K562 (cell line): ENCODE results near the gene WWOX. TPM values are rescaled to one million over a fixed set of nuclear protein-coding genes. Genes with fewer than 3 reads are reported as not detected.

Experiments
- L3MBTL2 ChIP-seq: fragments of 450-650 bp; IDR thresholded peaks from 2 replicates; pipeline ENCODE4 v1.6.1; 2016; ENCODE audit warnings: mild to moderate bottlenecking, moderate library complexity
- ZNF586 ChIP-seq: fragments of 450-650 bp; formaldehyde crosslinking; conservative IDR thresholded peaks from 2 replicates; pipeline ENCODE4 v1.4.0; 2020; ENCODE audit warnings: mild to moderate bottlenecking, moderate library complexity
- polyA plus RNA-seq, 8 experiments: library from polyadenylated mRNA; depleted of rRNA in 4 of 8; stranded (reverse) in 5 of 8; unstranded in 3 of 8; fragments of >200 nt; fragmentation: Nextera tagmentation in 2 of 8; fragmentation: Illumina TruSeq in 1 of 8; extraction: Ambion mirVana in 2 of 8; extraction: Trizol in 1 of 8; gene quantifications; 2 replicates each; pipeline versions ENCODE4 v1.2.1 to v1.2.3, GENCODE V29; 2011 to 2014; ENCODE audit warnings: inconsistent platforms in 1 of 8, missing spikeins in 1 of 8
- total RNA-seq, 7 experiments: library from RNA; depleted of rRNA in 6 of 7; stranded (reverse); fragments of >200 nt in 6 of 7; fragmentation: Illumina TruSeq in 2 of 7; extraction: Trizol in 2 of 7; gene quantifications; 2 replicates each; pipeline versions ENCODE4 v1.2.1 to v1.2.3, GENCODE V29; 2011 to 2021; ENCODE audit warnings: low replicate concordance in 1 of 7
- TF ChIP-seq, protein P1 (sequence below): fragments of 450-650 bp; IDR thresholded peaks from 2 replicates; pipeline ENCODE4 v1.6.1; 2016; ENCODE audit warnings: low read depth

WWOX gene
- total and polyA plus RNA-seq, 9 of the 15 experiments (the other 6 are each of a cell fraction or from before 2014, with no cell fraction given), result 1.6 to 22.7 (median 8.1) TPM

DNA sequence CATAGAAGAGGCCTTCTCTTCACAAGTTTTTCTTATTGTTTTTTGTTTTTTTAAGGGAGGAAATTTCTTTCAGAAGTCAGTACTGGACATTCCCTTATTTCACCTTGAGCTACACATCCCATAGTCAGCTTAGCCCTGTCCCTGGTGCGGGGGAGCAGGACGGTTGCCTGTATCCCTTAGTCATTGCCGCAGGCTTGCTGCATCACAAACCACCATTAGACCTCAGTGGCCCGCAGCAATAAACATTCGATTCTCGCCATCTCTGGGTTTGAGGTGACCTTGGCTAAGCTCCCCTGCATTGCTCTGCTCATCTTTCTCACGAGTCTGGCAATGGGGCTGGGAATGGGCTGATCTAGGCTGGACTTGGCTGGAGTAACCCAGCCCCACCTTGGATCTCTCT is 692.5 kb downstream of the WWOX start (continued):
- TF ChIP-seq, protein P1, sequence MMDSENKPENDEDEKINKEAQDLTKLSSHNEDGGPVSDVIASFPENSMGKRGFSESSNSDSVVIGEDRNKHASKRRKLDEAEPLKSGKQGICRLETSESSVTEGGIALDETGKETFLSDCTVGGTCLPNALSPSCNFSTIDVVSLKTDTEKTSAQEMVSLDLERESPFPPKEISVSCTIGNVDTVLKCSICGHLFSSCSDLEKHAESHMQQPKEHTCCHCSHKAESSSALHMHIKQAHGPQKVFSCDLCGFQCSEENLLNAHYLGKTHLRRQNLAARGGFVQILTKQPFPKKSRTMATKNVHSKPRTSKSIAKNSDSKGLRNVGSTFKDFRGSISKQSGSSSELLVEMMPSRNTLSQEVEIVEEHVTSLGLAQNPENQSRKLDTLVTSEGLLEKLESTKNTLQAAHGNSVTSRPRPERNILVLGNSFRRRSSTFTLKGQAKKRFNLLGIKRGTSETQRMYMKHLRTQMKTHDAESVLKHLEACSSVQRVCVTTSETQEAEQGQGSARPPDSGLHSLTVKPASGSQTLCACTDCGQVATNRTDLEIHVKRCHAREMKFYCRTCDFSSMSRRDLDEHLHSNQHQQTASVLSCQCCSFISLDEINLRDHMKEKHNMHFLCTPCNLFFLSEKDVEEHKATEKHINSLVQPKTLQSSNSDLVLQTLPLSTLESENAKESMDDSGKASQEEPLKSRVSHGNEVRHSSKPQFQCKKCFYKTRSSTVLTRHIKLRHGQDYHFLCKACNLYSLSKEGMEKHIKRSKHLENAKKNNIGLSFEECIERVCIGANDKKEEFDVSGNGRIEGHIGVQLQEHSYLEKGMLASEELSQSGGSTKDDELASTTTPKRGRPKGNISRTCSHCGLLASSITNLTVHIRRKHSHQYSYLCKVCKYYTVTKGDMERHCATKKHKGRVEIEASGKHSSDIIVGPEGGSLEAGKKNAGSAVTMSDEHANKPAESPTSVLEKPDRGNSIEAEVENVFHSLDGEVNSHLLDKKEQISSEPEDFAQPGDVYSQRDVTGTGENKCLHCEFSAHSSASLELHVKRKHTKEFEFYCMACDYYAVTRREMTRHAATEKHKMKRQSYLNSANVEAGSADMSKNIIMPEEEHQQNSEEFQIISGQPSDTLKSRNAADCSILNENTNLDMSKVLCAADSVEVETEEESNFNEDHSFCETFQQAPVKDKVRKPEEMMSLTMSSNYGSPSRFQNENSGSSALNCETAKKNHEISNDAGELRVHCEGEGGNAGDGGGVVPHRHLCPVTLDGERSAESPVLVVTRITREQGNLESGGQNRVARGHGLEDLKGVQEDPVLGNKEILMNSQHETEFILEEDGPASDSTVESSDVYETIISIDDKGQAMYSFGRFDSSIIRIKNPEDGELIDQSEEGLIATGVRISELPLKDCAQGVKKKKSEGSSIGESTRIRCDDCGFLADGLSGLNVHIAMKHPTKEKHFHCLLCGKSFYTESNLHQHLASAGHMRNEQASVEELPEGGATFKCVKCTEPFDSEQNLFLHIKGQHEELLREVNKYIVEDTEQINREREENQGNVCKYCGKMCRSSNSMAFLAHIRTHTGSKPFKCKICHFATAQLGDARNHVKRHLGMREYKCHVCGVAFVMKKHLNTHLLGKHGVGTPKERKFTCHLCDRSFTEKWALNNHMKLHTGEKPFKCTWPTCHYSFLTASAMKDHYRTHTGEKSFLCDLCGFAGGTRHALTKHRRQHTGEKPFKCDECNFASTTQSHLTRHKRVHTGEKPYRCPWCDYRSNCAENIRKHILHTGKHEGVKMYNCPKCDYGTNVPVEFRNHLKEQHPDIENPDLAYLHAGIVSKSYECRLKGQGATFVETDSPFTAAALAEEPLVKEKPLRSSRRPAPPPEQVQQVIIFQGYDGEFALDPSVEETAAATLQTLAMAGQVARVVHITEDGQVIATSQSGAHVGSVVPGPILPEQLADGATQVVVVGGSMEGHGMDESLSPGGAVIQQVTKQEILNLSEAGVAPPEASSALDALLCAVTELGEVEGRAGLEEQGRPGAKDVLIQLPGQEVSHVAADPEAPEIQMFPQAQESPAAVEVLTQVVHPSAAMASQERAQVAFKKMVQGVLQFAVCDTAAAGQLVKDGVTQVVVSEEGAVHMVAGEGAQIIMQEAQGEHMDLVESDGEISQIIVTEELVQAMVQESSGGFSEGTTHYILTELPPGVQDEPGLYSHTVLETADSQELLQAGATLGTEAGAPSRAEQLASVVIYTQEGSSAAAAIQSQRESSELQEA, result no peak
- TF ChIP-seq L3MBTL2 (no peak), ZNF586 (CRISPR knock-in tag) (no peak)
